Astrocyte (in vitro differentiated cells and primary cell): Measurements from ENCODE around the gene TMBIM4.

Source experiments
- CTCF ChIP-seq: IDR thresholded peaks from 2 replicates; pipeline ENCODE4 v1.5.1; 2011; ENCODE audit warnings: low read depth, mild to moderate bottlenecking, inconsistent platforms, low read length, moderate library complexity; ENCODE audit not compliant: insufficient read depth
- EZH2 ChIP-seq: IDR thresholded peaks from 2 replicates; pipeline ENCODE4 v1.6.1; 2012; ENCODE audit warnings: mild to moderate bottlenecking, low read length, inconsistent platforms; ENCODE audit not compliant: insufficient read depth

GRCh38 chr12:66109056-66109455 lies 60.7 kb downstream of the TMBIM4 start:
- TF ChIP-seq CTCF (no peak), EZH2 (no peak)
